Effector memory CD8-positive, alpha-beta T cell (primary cell): Measurements from ENCODE around the gene CHAF1A.

Source experiments
- ATAC-seq: fragments of 150-1000 bp; cut with Tn5 transposase; replicated peaks from 2 replicates; pipeline ENCODE4 v1.10.0; 2021; ENCODE audit warnings: mild to moderate bottlenecking, moderate library complexity
- DNase-seq, 3 experiments: peaks; one replicate each; pipeline ENCODE4 v3.0.0; 2021
- H3K27ac Mint-ChIP-seq, 2 donors: one replicate each; pipeline ENCODE4 v1.8.0; 2022; ENCODE audit warnings: mild to moderate bottlenecking in 2 of 2, mixed read lengths in 2 of 2, moderate library complexity in 2 of 2
- H3K27me3 Mint-ChIP-seq, 2 donors: one replicate each; pipeline ENCODE4 v1.8.0; 2022; ENCODE audit warnings: mixed read lengths in 2 of 2
- H3K36me3 Mint-ChIP-seq: one replicate; pipeline ENCODE4 v1.8.0; 2022; ENCODE audit warnings: mild to moderate bottlenecking, moderate library complexity, mixed read lengths; ENCODE audit not compliant: insufficient read depth
- H3K4me1 Mint-ChIP-seq, 2 donors: one replicate each; pipeline ENCODE4 v1.8.0; 2022; ENCODE audit warnings: low read depth in 2 of 2, mixed read lengths in 2 of 2
- H3K4me3 Mint-ChIP-seq, 2 donors: one replicate each; pipeline ENCODE4 v1.8.0; 2022; ENCODE audit warnings: mild to moderate bottlenecking in 2 of 2, mixed read lengths in 2 of 2, moderate library complexity in 2 of 2
- H3K9me3 Mint-ChIP-seq, 2 donors: one replicate each; pipeline ENCODE4 v1.8.0; 2022; ENCODE audit warnings: mixed read lengths in 2 of 2
- total RNA-seq, 9 experiments: gene quantifications; one replicate each; lab custom pipeline; 2026; lab: John Stamatoyannopoulos, UW

CHAF1A gene
- 16.9 to 45.7 (median 24.3) reads per million in 9 experiments for total RNA-seq

- Mint-ChIP-seq H3K4me1 (peaks cover 33 to 35% of the 10 kb centered on the region in 2 donors), H3K9me3 (no peaks in the 10 kb centered on the region), H3K27ac (peak within 1 kb of the TSS; percentile 96 to 98), H3K4me3 (peak within 1 kb of the TSS; percentile 80 to 85), H3K36me3 (peaks cover 28% of the 10 kb centered on the region), H3K27me3 (no peaks in the 10 kb centered on the region)
- DNase-seq (peak; percentile 97 to 98 (median 98)), ATAC-seq (peak; percentile 85)
Observed at GRCh38 chr19:4402171-4403004, at the start of gene CHAF1A. Gene CHAF1A (plus strand): TSS chr19:4402640. CDS start chr19:4402763, 123 bp downstream.

GRCh38 chr19:4352701-4353121, 49.7 kb upstream of the CHAF1A start:
- H3K27ac Mint-ChIP-seq = peak overlapping the region in 1 of 2 donors; percentile 44
- H3K4me1 Mint-ChIP-seq = peaks cover 4% of the 10 kb centered on the region in 2 donors
- no peaks in the 10 kb centered on the region for H3K9me3 Mint-ChIP-seq
- ATAC-seq = peak; percentile 79
- H3K27me3 Mint-ChIP-seq = no peaks in the 10 kb centered on the region
- H3K36me3 Mint-ChIP-seq = peaks cover 13% of the 10 kb centered on the region
- H3K4me3 Mint-ChIP-seq = no peak overlapping the region
- DNase-seq = peak; percentile 55 to 64 (median 60)

GRCh38 chr19:4354282-4354681, 48.2 kb upstream of the CHAF1A start:
- DNase-seq (no peak), ATAC-seq (no peak)
- H3K4me1 Mint-ChIP-seq = peaks cover 4% of the 10 kb centered on the region in 2 donors
- no peaks in the 10 kb centered on the region for H3K9me3 Mint-ChIP-seq
- H3K27me3 Mint-ChIP-seq = no peaks in the 10 kb centered on the region
- H3K27ac Mint-ChIP-seq = no peak overlapping the region
- H3K4me3 Mint-ChIP-seq = no peak overlapping the region
- H3K36me3 Mint-ChIP-seq = peaks cover 18% of the 10 kb centered on the region

GRCh38 chr19:4354897-4355296, 47.5 kb upstream of the CHAF1A start:
- Mint-ChIP-seq H3K27ac (no peak overlapping the region), H3K36me3 (peaks cover 18% of the 10 kb centered on the region)
- ATAC-seq = no peak

GRCh38 chr19:4357095-4357797, 45.2 kb upstream of the CHAF1A start:
- no peak for DNase-seq
- Mint-ChIP-seq H3K4me3 (no peak overlapping the region), H3K27me3 (no peaks in the 10 kb centered on the region), H3K4me1 (peaks cover 4 to 7% of the 10 kb centered on the region in 2 donors), H3K36me3 (peaks cover 22% of the 10 kb centered on the region), H3K27ac (peak overlapping the region in 1 of 2 donors; percentile 56), H3K9me3 (no peaks in the 10 kb centered on the region)
- ATAC-seq = no peak

More at GRCh38 chr19:4354897-4355296, 47.5 kb upstream of the CHAF1A start:
- no peak overlapping the region for H3K4me3 Mint-ChIP-seq
- DNase-seq = no peak
- peaks cover 2 to 4% of the 10 kb centered on the region in 2 donors for H3K4me1 Mint-ChIP-seq
- H3K27me3 Mint-ChIP-seq = no peaks in the 10 kb centered on the region
- H3K9me3 Mint-ChIP-seq = no peaks in the 10 kb centered on the region

GRCh38 chr19:4357921-4358326, 44.5 kb upstream of the CHAF1A start:
- H3K36me3 Mint-ChIP-seq = peaks cover 28% of the 10 kb centered on the region
- H3K27ac Mint-ChIP-seq = no peak overlapping the region
- DNase-seq = no peak
- peaks cover 2 to 4% of the 10 kb centered on the region in 2 donors for H3K4me1 Mint-ChIP-seq
- H3K4me3 Mint-ChIP-seq = no peak overlapping the region
- H3K9me3 Mint-ChIP-seq = no peaks in the 10 kb centered on the region
- H3K27me3 Mint-ChIP-seq = no peaks in the 10 kb centered on the region
- ATAC-seq = no peak

GRCh38 chr19:4358709-4359626, 43.5 kb upstream of the CHAF1A start:
- Mint-ChIP-seq H3K27me3 (no peaks in the 10 kb centered on the region), H3K4me3 (no peak overlapping the region), H3K36me3 (peaks cover 35% of the 10 kb centered on the region), H3K4me1 (peaks cover 2 to 4% of the 10 kb centered on the region in 2 donors), H3K27ac (peak overlapping the region in 1 of 2 donors; percentile 53), H3K9me3 (no peaks in the 10 kb centered on the region)
- ATAC-seq = no peak
- no peak for DNase-seq

- H3K9me3 Mint-ChIP-seq = no peaks in the 10 kb centered on the region
- no peak overlapping the region for H3K4me3 Mint-ChIP-seq
- H3K36me3 Mint-ChIP-seq = peaks cover 32% of the 10 kb centered on the region
- H3K27me3 Mint-ChIP-seq = no peaks in the 10 kb centered on the region
- peaks cover 2 to 4% of the 10 kb centered on the region in 2 donors for H3K4me1 Mint-ChIP-seq
- H3K27ac Mint-ChIP-seq = peak overlapping the region in 1 of 2 donors; percentile 57
- ATAC-seq = no peak
- DNase-seq = no peak
Observed at GRCh38 chr19:4359627-4360000, 42.8 kb upstream of the CHAF1A start.

- Mint-ChIP-seq H3K27ac (peak overlapping the region; percentile 57 to 58), H3K4me3 (no peak overlapping the region), H3K9me3 (no peaks in the 10 kb centered on the region), H3K36me3 (peaks cover 37% of the 10 kb centered on the region), H3K27me3 (no peaks in the 10 kb centered on the region), H3K4me1 (peaks cover 2 to 4% of the 10 kb centered on the region in 2 donors)
- DNase-seq = no peak
- no peak for ATAC-seq
Observed at GRCh38 chr19:4360081-4360569, 42.3 kb upstream of the CHAF1A start.

GRCh38 chr19:4360641-4361151, 41.7 kb upstream of the CHAF1A start:
- no peak for ATAC-seq
- Mint-ChIP-seq H3K27ac (peak overlapping the region; percentile 57 to 58), H3K4me1 (peaks cover 2 to 4% of the 10 kb centered on the region in 2 donors), H3K9me3 (no peaks in the 10 kb centered on the region), H3K4me3 (no peak overlapping the region), H3K27me3 (no peaks in the 10 kb centered on the region), H3K36me3 (peaks cover 38% of the 10 kb centered on the region)
- no peak for DNase-seq

GRCh38 chr19:4361152-4362046, 41.0 kb upstream of the CHAF1A start:
- Mint-ChIP-seq H3K27ac (no peak overlapping the region), H3K4me3 (no peak overlapping the region), H3K27me3 (no peaks in the 10 kb centered on the region), H3K4me1 (peaks cover 2 to 4% of the 10 kb centered on the region in 2 donors), H3K36me3 (peaks cover 38% of the 10 kb centered on the region), H3K9me3 (no peaks in the 10 kb centered on the region)
- ATAC-seq = no peak
- DNase-seq = no peak
